Activated CD4-positive, alpha-beta T cell treated with anti-CD3 and anti-CD28 coated beads, Interleukin-2, amount 50 U/mL, for 16 hours (primary cell): Measurements from ENCODE around the gene MYBL2.

Experiments used
- DNase-seq: peaks from one replicate; pipeline ENCODE4 v3.0.0-alpha.2; 2020

MYBL2 gene

GRCh38 chr20:43725666-43726065 lies 58.8 kb downstream of the MYBL2 start:
- DNase-seq: no peak

DNA sequence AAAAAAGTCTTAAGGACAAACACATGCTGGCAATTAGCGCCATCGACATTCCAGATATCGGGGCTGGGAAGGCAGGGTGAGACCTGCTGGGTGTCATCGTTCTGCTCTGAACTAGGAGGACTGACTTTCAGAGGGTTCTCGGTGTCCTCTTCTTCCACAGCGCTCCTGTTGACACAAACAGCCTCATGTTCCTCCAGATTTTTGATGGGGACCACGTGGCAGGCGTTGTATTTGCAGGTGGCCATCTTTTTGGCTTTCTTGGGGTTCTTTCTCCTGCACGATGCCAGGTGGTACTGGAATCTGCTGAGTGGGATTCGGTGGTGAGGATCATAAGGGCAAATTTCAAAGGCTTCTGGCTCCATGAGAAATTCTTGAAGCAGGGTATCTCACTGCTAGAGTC lies 59.4 kb downstream of the MYBL2 start:
- DNase-seq: no peak

GRCh38 chr20:43726811-43727338 lies 60.0 kb downstream of the MYBL2 start, which contains the start of gene GTSF1L:
TSS of gene GTSF1L (minus strand) at chr20:43727002. CDS start at chr20:43726694, 308 bp downstream.
- no peak for DNase-seq

GRCh38 chr20:43727980-43728590 lies 61.2 kb downstream of the MYBL2 start:
- no peak for DNase-seq

DNA sequence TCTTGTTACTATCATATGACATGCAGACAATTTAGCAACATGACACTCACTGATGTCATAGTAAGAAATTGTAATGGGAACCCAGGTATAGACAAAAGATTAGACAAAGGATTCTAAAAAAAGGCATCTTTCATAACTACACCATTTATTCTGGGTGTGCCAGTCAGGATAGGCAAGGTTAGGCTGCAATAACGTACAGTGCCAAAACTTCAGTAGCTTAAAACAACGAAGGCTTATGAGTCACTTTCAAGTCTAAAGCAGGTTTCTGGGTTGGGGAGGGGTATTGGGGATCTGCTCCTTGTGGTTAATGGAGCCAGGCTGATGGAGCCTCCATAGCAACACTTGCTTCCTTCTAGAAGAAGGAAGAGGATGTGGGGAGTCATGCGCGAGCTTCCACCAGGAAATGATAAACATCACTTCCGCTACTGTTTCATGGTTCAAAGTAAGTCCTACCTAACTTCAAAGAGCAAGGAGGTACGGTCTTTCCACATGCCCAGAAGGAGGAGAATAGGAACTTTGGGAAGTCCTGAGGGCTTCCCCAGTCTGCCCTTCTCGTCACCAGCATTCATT lies 61.9 kb downstream of the MYBL2 start:
- no peak for DNase-seq

GRCh38 chr20:43731469-43731868 lies 64.6 kb downstream of the MYBL2 start:
- DNase-seq: no peak

DNA sequence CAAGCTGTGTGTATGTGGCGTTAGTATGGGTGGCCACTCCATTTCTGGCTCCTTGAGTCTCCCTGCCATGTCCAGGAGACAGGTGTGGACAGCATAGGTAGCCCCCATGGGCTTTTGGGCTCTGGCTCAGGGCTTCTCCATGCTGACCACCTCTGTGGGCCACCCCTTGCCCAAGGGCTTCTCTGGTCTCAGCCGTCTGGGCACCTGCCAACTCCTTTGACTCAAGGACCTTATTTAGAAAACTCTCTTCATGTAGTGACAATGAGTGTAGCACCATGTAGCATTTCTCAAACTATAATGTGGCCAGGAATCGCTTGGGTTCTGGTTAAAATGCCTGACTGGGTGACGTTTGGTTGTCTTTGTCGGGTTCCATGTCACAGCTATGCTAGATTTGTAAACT lies 65.0 kb downstream of the MYBL2 start:
- DNase-seq: no peak

DNA sequence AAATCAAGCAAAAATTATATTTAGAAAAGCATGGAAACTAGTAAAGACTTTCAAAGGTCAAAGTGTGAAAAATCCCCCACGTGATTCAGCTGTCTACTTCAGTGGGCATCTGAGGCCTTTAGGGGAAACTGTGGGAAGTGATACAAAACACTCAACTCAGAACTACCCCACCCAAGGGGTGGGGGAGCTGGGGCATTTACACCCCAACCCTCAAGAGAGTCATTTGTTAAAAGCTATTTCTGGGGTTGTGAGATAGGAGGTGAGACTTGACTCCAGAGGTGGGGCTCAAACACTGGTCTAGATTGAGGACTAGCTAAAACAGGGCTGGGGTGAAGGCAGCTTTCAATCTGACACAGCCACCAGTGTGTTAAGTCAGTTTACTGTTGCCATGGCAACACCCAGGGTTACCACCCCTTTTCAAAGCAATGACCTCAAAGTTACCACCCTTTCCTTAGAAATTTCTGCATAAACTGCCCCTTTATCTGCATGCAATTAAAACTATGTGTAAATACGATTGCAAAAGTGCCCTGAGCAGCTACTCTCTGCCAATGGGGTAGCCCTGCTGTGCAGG lies 69.8 kb downstream of the MYBL2 start:
- peak; percentile 85 for DNase-seq

GRCh38 chr20:43737925-43738324 lies 71.0 kb downstream of the MYBL2 start:
- no peak for DNase-seq

- DNase-seq: no peak
Measured at GRCh38 chr20:43739148-43739749, 72.3 kb downstream of the MYBL2 start.

DNA sequence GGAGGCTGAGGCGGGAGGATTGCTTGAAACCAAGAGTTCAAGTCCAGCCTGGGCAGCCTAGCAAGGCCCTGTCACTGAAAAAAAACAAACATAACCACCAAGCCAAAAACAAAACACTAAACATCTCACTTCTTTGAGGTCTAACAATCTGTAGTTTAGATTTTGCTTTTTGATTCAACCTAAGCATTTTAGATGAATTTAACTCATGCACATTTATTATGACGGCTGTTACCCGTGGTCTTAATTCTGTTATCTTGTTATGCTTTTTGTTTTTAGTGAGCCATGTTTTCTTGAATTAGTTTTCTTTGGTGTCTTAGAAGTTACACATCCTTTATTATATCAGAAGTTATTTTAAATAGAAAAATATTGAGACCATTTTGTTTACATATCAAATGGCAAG lies 73.7 kb downstream of the MYBL2 start:
- DNase-seq: no peak

GRCh38 chr20:43744151-43744611 lies 77.3 kb downstream of the MYBL2 start:
- DNase-seq: no peak

GRCh38 chr20:43744966-43745730 lies 78.2 kb downstream of the MYBL2 start:
- DNase-seq: no peak

DNA sequence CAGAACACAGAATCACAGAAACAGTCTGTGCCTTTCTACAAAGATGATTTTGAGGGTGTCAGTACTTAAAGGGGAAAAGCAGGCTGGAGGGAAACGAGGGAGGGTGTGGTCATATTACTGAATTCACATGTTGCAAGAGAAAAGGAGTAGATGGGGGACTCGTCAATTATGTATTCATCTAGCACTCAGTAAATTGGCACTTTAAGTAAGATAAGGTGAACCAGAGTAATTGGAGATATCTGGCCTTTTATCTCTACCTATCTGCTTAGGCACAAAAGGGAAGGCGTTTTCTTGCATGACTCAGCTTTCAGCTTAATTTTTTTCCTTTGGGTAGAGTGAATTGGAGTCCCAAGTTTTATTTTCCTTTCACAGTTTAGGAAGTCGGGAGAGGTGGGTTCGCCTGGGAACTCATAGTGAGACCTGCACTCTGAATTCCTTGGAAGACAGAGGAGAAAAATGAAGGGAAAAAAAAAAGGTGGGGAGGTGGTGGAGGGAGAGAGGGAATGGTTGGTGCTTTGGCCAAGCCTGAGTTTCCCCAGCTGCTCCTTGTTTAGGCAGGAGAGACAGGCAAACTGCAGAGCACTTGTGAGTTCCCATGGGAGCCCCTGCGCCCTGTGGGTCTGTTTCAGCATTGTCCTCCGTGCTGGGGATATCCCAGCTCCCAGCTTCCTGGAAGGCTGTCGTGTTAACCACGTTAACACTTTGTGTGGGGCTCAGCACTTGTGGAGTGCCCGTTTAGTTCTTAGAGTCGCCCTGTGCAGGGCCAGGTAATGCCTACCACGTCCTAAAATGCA lies 79.6 kb downstream of the MYBL2 start:
- no peak for DNase-seq

- DNase-seq: no peak
Measured at GRCh38 chr20:43748274-43748673, 81.4 kb downstream of the MYBL2 start.

DNA sequence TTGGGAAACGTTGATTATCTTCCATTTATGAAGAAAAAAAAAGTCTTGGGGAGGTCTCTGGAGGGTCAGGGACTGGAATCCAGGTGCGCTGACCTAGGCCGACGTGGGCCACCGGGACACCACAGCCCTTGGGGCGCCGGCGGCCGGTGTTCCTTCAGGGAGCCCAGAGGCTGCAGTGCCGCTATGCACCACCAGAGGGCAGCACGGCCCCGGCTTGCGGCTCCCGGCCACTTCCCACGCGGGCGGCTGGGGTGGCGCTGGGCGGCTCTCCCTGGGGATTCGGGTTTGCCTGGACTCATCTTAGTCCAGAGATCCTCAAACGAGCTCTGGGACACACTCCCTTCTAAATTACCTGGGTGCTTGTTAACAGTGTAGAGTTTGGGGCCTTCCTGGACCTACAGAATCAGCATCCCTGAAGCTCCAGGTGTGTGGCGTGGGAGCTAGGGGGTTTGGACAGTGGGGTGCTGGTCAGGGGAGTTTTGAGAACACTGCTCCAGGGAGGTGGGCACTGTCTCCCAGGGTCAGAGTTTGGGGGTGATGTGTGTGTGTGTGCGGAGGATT lies 82.9 kb downstream of the MYBL2 start:
- peak; percentile 87 for DNase-seq

DNA sequence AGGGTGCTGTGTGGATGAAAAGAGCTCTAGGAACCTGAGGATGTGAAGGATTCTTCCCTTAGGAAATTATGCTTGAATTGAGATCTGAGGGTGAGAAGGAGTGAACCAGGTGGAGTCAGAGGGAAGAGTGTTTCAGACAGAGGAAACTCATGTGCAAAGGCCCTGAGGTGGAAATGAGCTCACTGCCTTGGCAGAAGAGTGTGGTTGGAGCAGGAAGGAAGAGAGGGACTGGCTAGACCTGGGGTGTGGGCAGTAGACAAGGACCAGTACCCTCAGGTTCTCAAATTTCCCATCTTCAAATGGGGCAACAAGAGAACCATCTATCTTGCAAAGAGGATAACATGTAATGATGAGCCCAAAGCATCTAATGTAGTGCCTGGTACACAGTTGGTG lies 83.9 kb downstream of the MYBL2 start:
- DNase-seq: peak; percentile 75

GRCh38 chr20:43751167-43752050 lies 84.5 kb downstream of the MYBL2 start:
- DNase-seq: peak; percentile 97

DNA sequence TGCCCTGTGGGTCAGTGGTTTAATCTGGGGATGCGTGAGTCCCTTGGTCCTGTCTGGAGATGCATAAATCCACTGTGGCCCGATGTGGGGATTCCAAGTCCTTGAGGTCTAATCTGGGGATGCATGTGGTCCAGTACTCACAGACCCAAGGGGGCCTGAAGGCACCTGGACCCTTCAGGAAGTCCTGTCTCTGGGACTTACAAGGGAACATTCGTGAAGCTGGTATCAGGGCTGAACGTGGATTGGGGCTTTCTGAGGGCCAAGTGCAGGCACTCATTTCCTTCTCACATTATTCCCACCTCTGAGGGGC lies 85.1 kb downstream of the MYBL2 start:
- DNase-seq: no peak

GRCh38 chr20:43752561-43753301 lies 85.8 kb downstream of the MYBL2 start:
- peak; percentile 88 for DNase-seq
